Tibial nerve (tissue), 4 donors: ENCODE measurements around the gene COX4I2. TPM values are rescaled to one million over a fixed set of nuclear protein-coding genes. Genes with fewer than 3 reads are reported as not detected.

Experiments
- DNase-seq, 2 donors: peaks; one replicate each; pipeline ENCODE4 v3.0.0-alpha.2; 2019; ENCODE audit warnings: low spot score in 2 of 2
- H3K27ac ChIP-seq, 4 donors: fragments of 200-600 bp; sonication (generic) in 3 of 4; one replicate each; pipeline ENCODE4 v1.5.1; 2017 to 2019; ENCODE audit warnings: mild to moderate bottlenecking in 1 of 4
- H3K27me3 ChIP-seq, 2 donors: fragments of 200-600 bp; sonication (generic) in 1 of 2; one replicate each; pipeline versions ENCODE4 v1.5.1 to v1.6.0; 2017 to 2019
- H3K36me3 ChIP-seq, 3 donors: fragments of 200-600 bp; sonication (generic); one replicate each; pipeline ENCODE4 v1.5.1; 2018 to 2019
- H3K4me1 ChIP-seq, 4 donors: fragments of 200-600 bp; sonication (generic) in 3 of 4; one replicate each; pipeline ENCODE4 v1.5.1; 2017 to 2019
- H3K4me3 ChIP-seq, 4 donors: fragments of 200-600 bp; sonication (generic) in 3 of 4; one replicate each; pipeline ENCODE4 v1.5.1; 2017 to 2019; ENCODE audit warnings: mild to moderate bottlenecking in 1 of 4, moderate library complexity in 1 of 4
- H3K9me3 ChIP-seq, 4 donors: fragments of 200-600 bp; sonication (generic) in 3 of 4; one replicate each; pipeline ENCODE4 v1.5.1; 2017 to 2019
- EP300 ChIP-seq, 2 donors: sonication (generic); formaldehyde crosslinking; IDR thresholded peaks; one replicate each; pipeline ENCODE4 v1.6.1; 2017; ENCODE audit warnings: antibody characterized with exemption in 2 of 2, mild to moderate bottlenecking in 1 of 2
- POLR2A ChIP-seq, 2 donors: fragments of 450-650 bp; IDR thresholded peaks; one replicate each; pipeline ENCODE4 v1.6.1; 2017; ENCODE audit warnings: antibody characterized with exemption in 2 of 2, mild to moderate bottlenecking in 2 of 2, moderate library complexity in 2 of 2
- WGBS, 2 donors: methylation state at CpG; one replicate each; pipeline ENCODE4 v1.1.5; 2018; 5-methylcytosine and 5-hydroxymethylcytosine counted together
- total RNA-seq, 4 donors: library from RNA; depleted of rRNA; stranded (reverse); fragments of >200 nt; gene quantifications; one replicate each; pipeline ENCODE4 v1.1.0, GENCODE V29; 2016
- TF ChIP-seq, protein P1 (sequence below), 5 experiments: fragments of 200-600 bp in 3 of 5; fragments of 450-650 bp in 2 of 5; sonication (generic) in 3 of 5; IDR thresholded peaks; one replicate each; pipeline ENCODE4 v1.5.1; 2016 to 2019; ENCODE audit warnings: antibody characterized with exemption in 5 of 5, mild to moderate bottlenecking in 3 of 5, moderate library complexity in 2 of 5

COX4I2 gene
- total RNA-seq, 4 donors from 2014 or later, result 1.6 to 8.2 (median 4.2) TPM; not detected in 1

DNA sequence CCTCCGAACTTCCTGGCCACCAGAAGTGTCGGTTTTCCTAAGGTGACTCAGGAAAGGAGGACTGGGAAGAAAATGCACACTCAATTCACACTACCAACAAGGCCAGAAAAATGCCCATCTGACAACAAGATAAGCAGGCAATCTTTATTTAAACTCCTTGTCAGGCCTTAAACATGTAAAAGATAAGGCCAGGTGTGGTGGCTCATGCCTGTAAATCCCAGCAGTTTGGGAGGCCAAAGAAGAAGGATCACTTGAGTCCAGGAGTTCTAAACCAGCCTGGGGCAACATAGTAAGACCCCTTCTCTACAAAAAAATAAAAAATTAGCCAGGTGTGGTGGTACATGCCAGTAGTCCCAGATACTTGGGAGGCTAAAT is 40.2 kb upstream of the COX4I2 start:
- Histone ChIP-seq H3K36me3 (no peaks in the 10 kb centered on the region), H3K27me3 (no peaks in the 10 kb centered on the region), H3K9me3 (no peaks in the 10 kb centered on the region), H3K4me1 (peaks cover 0 to 28% (median 17%) of the 10 kb centered on the region in 4 donors), H3K4me3 (no peak overlapping the region), H3K27ac (peak overlapping the region in 3 of 4 donors; percentile 79 to 88 (median 80))
- TF ChIP-seq POLR2A (IDR thresholded peaks at IDR 0.05), result no peak
- no peak for TF ChIP-seq EP300 (IDR thresholded peaks at IDR 0.05)
- TF ChIP-seq, protein P1, sequence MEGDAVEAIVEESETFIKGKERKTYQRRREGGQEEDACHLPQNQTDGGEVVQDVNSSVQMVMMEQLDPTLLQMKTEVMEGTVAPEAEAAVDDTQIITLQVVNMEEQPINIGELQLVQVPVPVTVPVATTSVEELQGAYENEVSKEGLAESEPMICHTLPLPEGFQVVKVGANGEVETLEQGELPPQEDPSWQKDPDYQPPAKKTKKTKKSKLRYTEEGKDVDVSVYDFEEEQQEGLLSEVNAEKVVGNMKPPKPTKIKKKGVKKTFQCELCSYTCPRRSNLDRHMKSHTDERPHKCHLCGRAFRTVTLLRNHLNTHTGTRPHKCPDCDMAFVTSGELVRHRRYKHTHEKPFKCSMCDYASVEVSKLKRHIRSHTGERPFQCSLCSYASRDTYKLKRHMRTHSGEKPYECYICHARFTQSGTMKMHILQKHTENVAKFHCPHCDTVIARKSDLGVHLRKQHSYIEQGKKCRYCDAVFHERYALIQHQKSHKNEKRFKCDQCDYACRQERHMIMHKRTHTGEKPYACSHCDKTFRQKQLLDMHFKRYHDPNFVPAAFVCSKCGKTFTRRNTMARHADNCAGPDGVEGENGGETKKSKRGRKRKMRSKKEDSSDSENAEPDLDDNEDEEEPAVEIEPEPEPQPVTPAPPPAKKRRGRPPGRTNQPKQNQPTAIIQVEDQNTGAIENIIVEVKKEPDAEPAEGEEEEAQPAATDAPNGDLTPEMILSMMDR (IDR thresholded peaks at IDR 0.05), result no peak
- WGBS, 2 donors, result 90% methylated on average over 2 of the region's 2 CpGs
- DNase-seq, result no peak

DNA sequence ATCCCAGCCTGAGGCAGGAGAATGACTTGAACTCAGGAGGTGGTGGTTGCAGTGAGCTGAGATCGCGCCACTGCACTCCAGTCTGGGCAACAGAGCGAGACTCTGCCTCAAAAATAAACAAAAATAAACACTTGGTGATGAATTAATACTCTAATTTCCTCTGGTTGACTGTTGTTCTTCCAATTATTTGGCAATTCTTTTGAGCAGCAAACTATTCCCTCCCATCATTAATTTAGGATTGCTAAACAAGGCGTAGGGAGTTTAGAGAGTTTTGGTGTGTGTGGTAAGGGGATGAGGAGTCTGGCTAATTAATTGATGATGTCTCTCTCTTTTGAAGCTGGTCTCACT is 35.3 kb upstream of the COX4I2 start:
- H3K4me3 ChIP-seq, result no peak overlapping the region
- H3K27ac ChIP-seq, result peak overlapping the region in 3 of 4 donors; percentile 58 to 94 (median 85)
- H3K36me3 ChIP-seq, result no peaks in the 10 kb centered on the region
- H3K27me3 ChIP-seq, result no peaks in the 10 kb centered on the region
- peaks cover 0 to 26% (median 14%) of the 10 kb centered on the region in 4 donors for H3K4me1 ChIP-seq
- no peak for TF ChIP-seq POLR2A (IDR thresholded peaks at IDR 0.05)
- TF ChIP-seq EP300 (IDR thresholded peaks at IDR 0.05), result no peak
- TF ChIP-seq, protein P1 (IDR thresholded peaks at IDR 0.05), result no peak
- H3K9me3 ChIP-seq, result no peaks in the 10 kb centered on the region
- 90 to 92% methylated on average over 4 of the region's 4 CpGs for WGBS, 2 donors
- DNase-seq, result no peak

DNA sequence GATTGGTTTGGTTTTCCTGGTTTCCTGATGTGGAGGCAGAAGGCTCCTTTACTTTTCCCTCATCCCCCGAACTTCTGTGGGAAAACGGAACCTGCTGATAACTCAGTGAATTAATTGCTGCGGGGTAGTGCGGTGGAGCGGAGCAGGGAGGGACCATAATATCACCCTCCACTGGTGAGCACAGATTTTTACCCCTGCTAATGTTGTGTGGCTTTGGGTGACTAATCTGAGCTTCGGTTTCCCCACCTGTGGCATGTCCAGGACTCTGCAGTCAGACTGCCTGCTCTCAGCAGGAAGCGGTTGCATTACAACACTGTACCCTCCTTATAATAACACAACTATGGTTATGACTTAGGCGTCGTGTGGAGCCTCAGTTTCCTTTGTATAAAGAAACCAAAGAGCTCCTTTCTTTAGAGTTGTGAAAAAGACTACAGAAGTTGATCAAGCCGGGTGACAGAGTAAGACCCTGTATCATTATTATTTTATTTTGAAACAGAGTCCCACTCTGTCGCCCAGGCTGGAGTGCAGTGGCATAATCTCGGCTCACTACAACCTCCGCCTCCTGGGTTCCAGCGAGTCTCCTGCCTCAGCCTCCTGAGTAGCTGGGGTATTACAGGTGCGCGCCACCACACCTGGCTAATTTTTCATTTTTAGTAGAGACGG is 34.8 kb upstream of the COX4I2 start:
- Histone ChIP-seq H3K9me3 (no peaks in the 10 kb centered on the region), H3K27me3 (no peaks in the 10 kb centered on the region), H3K4me3 (no peak overlapping the region), H3K27ac (peak overlapping the region in 3 of 4 donors; percentile 58 to 94 (median 85)), H3K4me1 (peaks cover 0 to 31% (median 19%) of the 10 kb centered on the region in 4 donors), H3K36me3 (no peaks in the 10 kb centered on the region)
- no peak for TF ChIP-seq EP300 (IDR thresholded peaks at IDR 0.05)
- TF ChIP-seq, protein P1 (IDR thresholded peaks at IDR 0.05), result no peak
- TF ChIP-seq POLR2A (IDR thresholded peaks at IDR 0.05), result no peak
- 72% methylated on average over 17 of the region's 17 CpGs for WGBS, 2 donors
- no peak for DNase-seq

- Histone ChIP-seq H3K4me3 (peak overlapping the region; percentile 57 to 65 (median 62)), H3K36me3 (no peaks in the 10 kb centered on the region), H3K27ac (peak overlapping the region; percentile 80 to 94 (median 89)), H3K9me3 (no peaks in the 10 kb centered on the region), H3K27me3 (no peaks in the 10 kb centered on the region), H3K4me1 (peaks cover 0 to 42% (median 30%) of the 10 kb centered on the region in 4 donors)
- WGBS, 2 donors, result 10 to 13% methylated on average over 43 of the region's 43 CpGs
- TF ChIP-seq EP300 (IDR thresholded peaks at IDR 0.05) (peak; percentile 69 to 86), POLR2A (IDR thresholded peaks at IDR 0.05) (peak; percentile 71 to 76)
- TF ChIP-seq, protein P1 (IDR thresholded peaks at IDR 0.05), result no peak
- DNase-seq, result peak; percentile 82 to 83
These were observed 33.7 kb upstream of the COX4I2 start for GRCh38 chr20:31603822-31604566.

- H3K27ac ChIP-seq, result peak overlapping the region; percentile 80 to 94 (median 89)
- no peak for DNase-seq
- no peaks in the 10 kb centered on the region for H3K9me3 ChIP-seq
- peak overlapping the region; percentile 57 to 65 (median 62) for H3K4me3 ChIP-seq
- WGBS, 2 donors, result 1% methylated on average over 14 of the region's 14 CpGs
- H3K4me1 ChIP-seq, result peaks cover 0 to 46% (median 32%) of the 10 kb centered on the region in 4 donors
- H3K27me3 ChIP-seq, result no peaks in the 10 kb centered on the region
- no peaks in the 10 kb centered on the region for H3K36me3 ChIP-seq
- TF ChIP-seq, protein P1 (IDR thresholded peaks at IDR 0.05), result no peak
- TF ChIP-seq EP300 (IDR thresholded peaks at IDR 0.05) (no peak), POLR2A (IDR thresholded peaks at IDR 0.05) (no peak)
These were observed 33.1 kb upstream of the COX4I2 start for GRCh38 chr20:31604567-31605030.
